K562 (cell line): ENCODE data around the gene METTL23.

Experiments
- CBX5 ChIP-seq: IDR thresholded peaks from 2 replicates; pipeline ENCODE4 v1.6.1; 2014; ENCODE audit warnings: low read depth, borderline replicate concordance
- ETV5 ChIP-seq: sonication (generic); formaldehyde crosslinking; IDR thresholded peaks from 2 replicates; pipeline ENCODE4 v1.4.0; 2020; ENCODE audit warnings: low read depth, mild to moderate bottlenecking, missing genetic modification reagents
- EZH2 ChIP-seq: IDR thresholded peaks from 2 replicates; pipeline ENCODE4 v1.6.1; 2012; ENCODE audit warnings: low read depth, mild to moderate bottlenecking, inconsistent platforms, low read length, borderline replicate concordance
- MECOM ChIP-seq: fragments of 250-450 bp; sonication (Bioruptor Pico); IDR thresholded peaks from 2 replicates; pipeline ENCODE4 v1.8.0; 2022; ENCODE audit warnings: inconsistent platforms
- TF ChIP-seq, protein P1 (sequence below): fragments of 450-650 bp; formaldehyde crosslinking; conservative IDR thresholded peaks from 2 replicates; pipeline ENCODE4 v1.4.0; 2022; ENCODE audit warnings: mild to moderate bottlenecking, missing genetic modification characterization
- TF ChIP-seq, protein P2 (sequence below): sonication (generic); formaldehyde crosslinking; IDR thresholded peaks from 2 replicates; pipeline ENCODE4 v1.8.0; 2022; ENCODE audit warnings: missing genetic modification reagents, mild to moderate bottlenecking, borderline replicate concordance

DNA sequence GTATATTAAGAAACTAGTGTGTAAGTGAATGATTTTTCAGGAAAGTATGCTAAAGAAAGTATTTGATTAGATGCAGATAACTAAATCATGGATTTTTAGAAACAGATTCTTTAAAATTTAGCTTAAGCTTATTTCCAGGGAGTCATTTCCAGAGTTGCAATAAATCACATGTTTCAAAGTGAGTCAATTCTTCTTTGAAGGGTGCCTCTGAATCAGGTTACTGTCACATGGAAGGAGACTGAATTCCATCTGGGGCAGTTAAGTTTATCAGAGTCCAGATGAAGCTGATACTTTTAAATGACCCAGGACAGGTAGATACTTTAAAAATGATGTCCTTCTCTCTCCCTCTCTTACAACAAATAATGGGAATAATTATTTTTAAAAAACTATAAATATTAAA lies 16.3 kb downstream of the METTL23 start:
- TF ChIP-seq MECOM (no peak), ETV5 (CRISPR knock-in tag) (no peak), CBX5 (no peak), EZH2 (no peak)
- TF ChIP-seq, protein P1, sequence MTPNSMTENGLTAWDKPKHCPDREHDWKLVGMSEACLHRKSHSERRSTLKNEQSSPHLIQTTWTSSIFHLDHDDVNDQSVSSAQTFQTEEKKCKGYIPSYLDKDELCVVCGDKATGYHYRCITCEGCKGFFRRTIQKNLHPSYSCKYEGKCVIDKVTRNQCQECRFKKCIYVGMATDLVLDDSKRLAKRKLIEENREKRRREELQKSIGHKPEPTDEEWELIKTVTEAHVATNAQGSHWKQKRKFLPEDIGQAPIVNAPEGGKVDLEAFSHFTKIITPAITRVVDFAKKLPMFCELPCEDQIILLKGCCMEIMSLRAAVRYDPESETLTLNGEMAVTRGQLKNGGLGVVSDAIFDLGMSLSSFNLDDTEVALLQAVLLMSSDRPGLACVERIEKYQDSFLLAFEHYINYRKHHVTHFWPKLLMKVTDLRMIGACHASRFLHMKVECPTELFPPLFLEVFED (CRISPR knock-in tag) = no peak
- TF ChIP-seq, protein P2, sequence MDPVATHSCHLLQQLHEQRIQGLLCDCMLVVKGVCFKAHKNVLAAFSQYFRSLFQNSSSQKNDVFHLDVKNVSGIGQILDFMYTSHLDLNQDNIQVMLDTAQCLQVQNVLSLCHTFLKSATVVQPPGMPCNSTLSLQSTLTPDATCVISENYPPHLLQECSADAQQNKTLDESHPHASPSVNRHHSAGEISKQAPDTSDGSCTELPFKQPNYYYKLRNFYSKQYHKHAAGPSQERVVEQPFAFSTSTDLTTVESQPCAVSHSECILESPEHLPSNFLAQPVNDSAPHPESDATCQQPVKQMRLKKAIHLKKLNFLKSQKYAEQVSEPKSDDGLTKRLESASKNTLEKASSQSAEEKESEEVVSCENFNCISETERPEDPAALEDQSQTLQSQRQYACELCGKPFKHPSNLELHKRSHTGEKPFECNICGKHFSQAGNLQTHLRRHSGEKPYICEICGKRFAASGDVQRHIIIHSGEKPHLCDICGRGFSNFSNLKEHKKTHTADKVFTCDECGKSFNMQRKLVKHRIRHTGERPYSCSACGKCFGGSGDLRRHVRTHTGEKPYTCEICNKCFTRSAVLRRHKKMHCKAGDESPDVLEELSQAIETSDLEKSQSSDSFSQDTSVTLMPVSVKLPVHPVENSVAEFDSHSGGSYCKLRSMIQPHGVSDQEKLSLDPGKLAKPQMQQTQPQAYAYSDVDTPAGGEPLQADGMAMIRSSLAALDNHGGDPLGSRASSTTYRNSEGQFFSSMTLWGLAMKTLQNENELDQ (CRISPR knock-in tag) = no peak
